ENCODE results near the gene TSGA10. TPM values are rescaled to one million over a fixed set of nuclear protein-coding genes. Genes with fewer than 3 reads are reported as not detected.

The TSGA10 gene
- total RNA-seq, 1 donor from 2014 or later, result 4.7 TPM

DNA sequence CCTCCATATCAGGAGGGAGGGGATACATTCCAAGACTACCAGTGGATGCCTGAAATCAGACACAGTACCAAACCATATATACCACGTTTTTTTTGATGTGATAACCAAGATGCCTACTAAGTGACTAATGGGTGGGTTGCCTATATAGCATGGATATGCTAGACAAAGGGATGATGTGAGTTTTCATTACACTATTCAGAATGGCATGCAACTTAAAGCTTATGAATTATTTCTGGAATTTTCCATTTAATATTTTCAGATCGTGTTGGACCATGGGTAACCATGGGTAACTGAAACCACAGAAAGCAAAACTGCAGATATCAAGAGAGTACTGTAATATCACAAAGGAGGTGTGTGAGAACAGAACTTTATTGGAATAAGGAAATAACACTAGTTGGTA lies 179.1 kb downstream of the TSGA10 start:
- intact Hi-C loops (cut with micrococcal nuclease), result no loop called here
- ATAC-seq (no peak), DNase-seq (no peak)

DNA sequence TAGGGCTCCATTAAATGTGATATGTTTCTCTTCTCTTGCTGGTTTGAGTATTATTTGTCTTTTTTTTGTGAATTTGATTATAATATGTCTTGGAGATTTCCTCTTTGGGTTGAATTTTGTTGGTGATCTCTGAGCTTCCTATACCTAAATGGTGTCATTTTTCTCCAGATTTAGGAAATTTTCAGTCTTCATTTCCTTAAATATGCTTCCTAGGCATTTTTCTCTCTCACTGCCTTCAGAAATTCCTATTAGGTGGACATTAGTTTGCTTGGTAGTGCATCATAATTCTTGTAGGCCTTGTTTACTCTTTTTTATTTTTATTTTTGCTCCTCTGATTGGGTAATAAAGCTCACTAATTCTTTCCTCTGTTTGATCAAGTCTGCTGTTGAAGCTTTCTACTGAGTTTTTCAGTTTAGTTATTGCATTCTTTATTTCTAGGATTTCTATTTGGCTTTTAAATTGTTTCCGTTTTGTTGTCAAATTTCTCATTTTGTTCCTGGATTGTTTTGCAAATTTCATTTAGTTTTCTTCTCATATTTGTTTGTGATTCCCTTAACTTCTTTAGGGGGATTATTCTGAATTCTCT lies 182.1 kb downstream of the TSGA10 start:
- DNase-seq (no peak), ATAC-seq (no peak)
- intact Hi-C loops (cut with micrococcal nuclease), result no loop called here

DNA sequence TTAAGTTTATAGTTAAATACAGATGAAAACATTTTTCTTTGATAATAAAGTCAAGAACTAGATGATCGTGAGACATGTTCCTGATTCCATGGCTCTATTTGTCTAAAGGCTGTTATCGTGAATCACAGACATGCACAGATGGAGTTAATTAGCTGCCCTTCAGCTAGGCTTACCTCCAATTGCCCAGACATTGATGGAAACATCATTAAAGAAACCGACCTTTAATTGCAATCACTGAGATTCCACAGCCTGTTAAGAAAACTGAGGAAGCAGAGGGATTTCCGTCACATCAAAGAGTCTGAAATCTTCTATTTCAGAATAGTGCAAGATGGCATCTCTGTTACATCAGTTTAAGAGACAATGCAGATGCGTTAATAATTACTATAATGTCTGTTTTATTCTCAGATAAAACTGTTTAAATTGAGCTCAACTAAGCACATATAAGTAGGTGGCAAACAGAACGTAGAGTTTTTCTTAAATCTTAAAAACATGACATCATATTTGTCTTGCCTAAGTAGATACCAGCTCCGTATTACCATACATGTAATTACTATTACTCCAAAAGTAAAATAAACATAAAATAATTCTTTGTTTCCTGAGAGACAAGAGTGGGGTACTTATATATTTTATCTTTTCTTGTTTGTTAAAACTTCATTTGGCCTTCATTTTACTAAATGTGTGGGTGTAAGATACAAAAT lies 194.8 kb downstream of the TSGA10 start:
- ATAC-seq, result no peak
- no peak for DNase-seq
- intact Hi-C loops (cut with micrococcal nuclease), result no loop called here

DNA sequence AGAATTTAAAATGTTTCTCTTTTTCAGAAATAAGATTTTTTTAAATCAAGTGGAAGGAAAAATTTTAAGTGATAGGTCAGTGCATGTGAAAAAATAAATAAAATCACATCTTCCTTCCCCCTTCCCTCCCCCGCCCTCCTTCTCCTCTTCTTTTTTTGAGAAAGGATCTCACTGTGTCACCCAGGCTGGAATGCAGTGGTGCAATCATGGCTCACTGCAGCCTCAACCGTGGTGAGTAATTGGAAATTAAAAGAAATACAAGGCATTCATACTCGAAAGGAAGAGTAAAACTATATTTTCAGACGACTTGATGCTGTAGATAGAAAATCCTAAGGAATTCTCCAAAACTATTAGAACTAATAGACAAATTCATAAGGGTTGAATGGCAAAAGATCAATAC lies 201.8 kb downstream of the TSGA10 start:
- intact Hi-C loops (cut with micrococcal nuclease), result no loop called here
- DNase-seq (no peak), ATAC-seq (no peak)

DNA sequence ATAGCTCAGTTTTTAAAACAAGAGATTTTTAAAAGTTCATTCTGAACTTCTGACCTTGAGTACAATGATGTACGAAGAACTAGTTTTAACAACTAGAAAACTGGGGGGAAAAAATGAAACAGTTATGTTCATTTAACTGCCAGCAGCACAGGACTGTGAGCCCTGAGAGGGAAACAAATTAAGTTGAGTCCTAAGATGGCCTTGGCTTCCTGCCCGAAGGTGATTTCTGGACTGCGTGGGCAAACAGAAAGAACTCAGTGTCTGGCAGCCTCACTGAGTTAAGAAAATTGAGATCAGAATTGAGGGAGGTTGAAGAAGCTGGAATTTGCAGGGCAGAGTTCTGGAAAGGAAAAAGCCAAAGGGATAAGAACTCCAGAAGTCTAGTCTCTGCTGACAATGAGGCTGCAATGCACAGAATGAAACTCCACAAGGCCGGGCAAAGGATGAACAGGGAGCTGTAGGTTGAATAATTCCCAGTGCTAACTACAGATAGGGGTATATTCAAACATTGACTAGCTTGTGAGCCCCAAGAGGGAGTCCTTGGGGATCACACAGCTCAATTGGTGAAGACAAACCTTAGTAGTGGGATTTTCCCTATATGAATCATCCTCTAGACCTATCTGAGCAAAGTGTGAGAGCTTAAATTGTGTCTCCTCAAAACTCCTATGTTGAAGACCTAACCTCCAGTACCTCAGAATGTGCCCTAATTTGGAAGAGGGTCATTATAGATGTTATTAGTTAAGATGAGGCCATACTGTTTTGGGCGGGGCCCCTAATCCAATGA lies 205.6 kb downstream of the TSGA10 start:
- ATAC-seq, result no peak
- DNase-seq, result no peak
- intact Hi-C loops (cut with micrococcal nuclease), result no loop called here

DNA sequence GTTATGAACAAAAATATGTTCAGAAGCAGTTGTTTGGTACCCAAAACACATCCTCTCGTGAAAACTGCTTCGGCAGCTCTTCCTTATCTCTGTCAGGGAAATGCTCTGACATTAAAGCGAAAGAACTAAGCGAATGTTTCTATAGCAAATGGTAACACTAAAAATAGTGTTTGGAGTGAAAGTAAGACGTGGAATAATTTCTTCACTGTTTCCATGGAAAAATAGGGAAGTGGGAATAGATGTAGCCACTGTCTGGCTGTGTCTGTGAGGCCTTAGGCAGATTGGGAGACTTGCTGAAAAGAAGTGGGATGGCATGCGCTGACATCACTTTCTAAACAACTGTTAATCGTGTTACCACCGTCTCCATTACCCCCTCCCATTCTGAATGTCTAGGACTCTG lies 207.2 kb downstream of the TSGA10 start:
- ATAC-seq (no peak), DNase-seq (no peak)
- intact Hi-C loops (cut with micrococcal nuclease), result no loop called here

Other genes with a start within 250 kb of the TSGA10 start
- 4.0 TPM for gene CRACDL, start 218.7 kb downstream of the TSGA10 start, total RNA-seq
- 0.30 TPM for gene C2orf15, start 13.2 kb downstream of the TSGA10 start, total RNA-seq
- gene LIPT1, start within 50 bp of the TSGA10 start, total RNA-seq, result 7.1 TPM
- gene MITD1, start 26.1 kb upstream of the TSGA10 start, total RNA-seq, result 13.8 TPM
- gene MRPL30, start 26.2 kb upstream of the TSGA10 start, total RNA-seq, result 38.0 TPM
- gene LYG2, start 100.7 kb upstream of the TSGA10 start, total RNA-seq, result not detected
- gene LYG1, start 146.3 kb upstream of the TSGA10 start, total RNA-seq, result 0.77 TPM
- 20.8 TPM for gene TXNDC9, start 181.4 kb upstream of the TSGA10 start, total RNA-seq
- 89.4 TPM for gene EIF5B, start 182.4 kb upstream of the TSGA10 start, total RNA-seq

Data from left ventricle myocardium superior (tissue), 1 donor.